Activated CD4-positive, alpha-beta T cell treated with anti-CD3 and anti-CD28 coated beads for 36 hours (primary cell): ENCODE measurements around the gene KLK2. TPM values are rescaled to one million over a fixed set of nuclear protein-coding genes. Genes with fewer than 3 reads are reported as not detected.
A peak's percentile ranks its signal among the peaks of the same experiment; 100 is the strongest.
"Not testable (repeated sequence)": the region's sequence is repeated elsewhere in the genome, so short reads cannot be mapped to it uniquely, and the experiment has no call there.

Source experiments
- ATAC-seq: fragments of 200-7000 bp; cut with Tn5 transposase; one replicate; pipeline ENCODE4 v1.10.0; 2021; ENCODE audit warnings: mild to moderate bottlenecking, moderate library complexity
- CTCF ChIA-PET: fragments of 350-600 bp; sonication (Branson Sonifier 250); formaldehyde crosslinking; loops from one replicate; lab custom pipeline; 2021; ENCODE audit warnings: antibody characterized with exemption; lab: Charles Lee
- POLR2A ChIA-PET: fragments of 350-600 bp; sonication (Branson Sonifier 250); formaldehyde crosslinking; loops from one replicate; lab custom pipeline; 2021; ENCODE audit warnings: antibody characterized with exemption, inconsistent platforms; lab: Charles Lee
- DNase-seq: peaks from one replicate; pipeline ENCODE4 v3.0.0-alpha.2; 2020
- H3K27ac Mint-ChIP-seq: one replicate; pipeline ENCODE4 v1.8.0; 2021; ENCODE audit warnings: mixed read lengths
- H3K27me3 Mint-ChIP-seq: one replicate; pipeline ENCODE4 v1.8.0; 2021; ENCODE audit warnings: mixed read lengths
- H3K36me3 Mint-ChIP-seq: one replicate; pipeline ENCODE4 v1.8.0; 2021; ENCODE audit warnings: low read depth, mixed read lengths
- H3K4me1 Mint-ChIP-seq: one replicate; pipeline ENCODE4 v1.8.0; 2021; ENCODE audit warnings: mixed read lengths
- H3K4me3 Mint-ChIP-seq: one replicate; pipeline ENCODE4 v1.8.0; 2021; ENCODE audit warnings: mild to moderate bottlenecking, moderate library complexity, mixed read lengths
- H3K9me3 Mint-ChIP-seq: one replicate; pipeline ENCODE4 v1.8.0; 2021; ENCODE audit warnings: low read depth, mixed read lengths
- intact Hi-C, 2 experiments: fragments of 100-400 bp; cut with DNase I in 1 of 2; cut with micrococcal nuclease in 1 of 2; formaldehyde crosslinking; loops; one replicate each; pipeline versions ENCODE4 v1.14.2 to v1.15.1; 2022 to 2024; cut with DNase I, micrococcal nuclease
- total RNA-seq, 2 experiments: library from RNA; stranded (reverse); gene quantifications; one replicate each; pipeline ENCODE4 v1.2.3, GENCODE V29; 2021

The KLK2 gene
- total RNA-seq, 2 experiments from 2014 or later, result not detected

- H3K4me1 Mint-ChIP-seq, result no peaks in the 10 kb centered on the region
- H3K36me3 Mint-ChIP-seq, result no peaks in the 10 kb centered on the region
- DNase-seq (no peak), ATAC-seq (no peak)
- no peaks in the 10 kb centered on the region for H3K9me3 Mint-ChIP-seq
- CTCF ChIA-PET, result no interaction called here
- POLR2A ChIA-PET, result no interaction called here
- peaks cover 29% of the 10 kb centered on the region for H3K27me3 Mint-ChIP-seq
- intact Hi-C loops, result no loop called here
- H3K4me3 Mint-ChIP-seq, result no peak overlapping the region
- H3K27ac Mint-ChIP-seq, result no peak overlapping the region
These were observed 3.2 kb downstream of the KLK2 start for GRCh38 chr19:50876456-50876855.

- no peaks in the 10 kb centered on the region for H3K36me3 Mint-ChIP-seq
- POLR2A ChIA-PET, result no interaction called here
- ATAC-seq (no peak), DNase-seq (no peak)
- H3K9me3 Mint-ChIP-seq, result no peaks in the 10 kb centered on the region
- peaks cover 30% of the 10 kb centered on the region for H3K27me3 Mint-ChIP-seq
- CTCF ChIA-PET, result no interaction called here
- H3K4me3 Mint-ChIP-seq, result no peak overlapping the region
- intact Hi-C loops, result no loop called here
- no peak overlapping the region for H3K27ac Mint-ChIP-seq
- H3K4me1 Mint-ChIP-seq, result no peaks in the 10 kb centered on the region
These were observed 4.1 kb downstream of the KLK2 start for GRCh38 chr19:50877338-50877737.

- no peaks in the 10 kb centered on the region for H3K36me3 Mint-ChIP-seq
- intact Hi-C loops, result no loop called here
- no peaks in the 10 kb centered on the region for H3K9me3 Mint-ChIP-seq
- ATAC-seq (no peak), DNase-seq (no peak)
- no peak overlapping the region for H3K27ac Mint-ChIP-seq
- H3K4me3 Mint-ChIP-seq, result no peak overlapping the region
- no peaks in the 10 kb centered on the region for H3K4me1 Mint-ChIP-seq
- ChIA-PET CTCF (no interaction called here), POLR2A (no interaction called here)
- peaks cover 29% of the 10 kb centered on the region for H3K27me3 Mint-ChIP-seq
These were observed 5.6 kb downstream of the KLK2 start for GRCh38 chr19:50878851-50879250.

- H3K27me3 Mint-ChIP-seq, result peaks cover 33% of the 10 kb centered on the region
- H3K4me1 Mint-ChIP-seq, result no peaks in the 10 kb centered on the region
- no peak overlapping the region for H3K27ac Mint-ChIP-seq
- ATAC-seq (no peak), DNase-seq (no peak)
- no peak overlapping the region for H3K4me3 Mint-ChIP-seq
- no peaks in the 10 kb centered on the region for H3K9me3 Mint-ChIP-seq
- intact Hi-C loops, result no loop called here
- ChIA-PET CTCF (no interaction called here), POLR2A (no interaction called here)
- H3K36me3 Mint-ChIP-seq, result no peaks in the 10 kb centered on the region
These were observed 7.0 kb downstream of the KLK2 start for GRCh38 chr19:50880241-50880640.

- POLR2A ChIA-PET, result no interaction called here
- no peak for DNase-seq
- no peaks in the 10 kb centered on the region for H3K36me3 Mint-ChIP-seq
- no peak overlapping the region for H3K27ac Mint-ChIP-seq
- no peak overlapping the region for H3K4me3 Mint-ChIP-seq
- peaks cover 38% of the 10 kb centered on the region for H3K27me3 Mint-ChIP-seq
- no peaks in the 10 kb centered on the region for H3K9me3 Mint-ChIP-seq
- CTCF ChIA-PET, result no interaction called here
- no peaks in the 10 kb centered on the region for H3K4me1 Mint-ChIP-seq
- intact Hi-C loops, result no loop called here
- no peak for ATAC-seq
These were observed 8.9 kb downstream of the KLK2 start for GRCh38 chr19:50882188-50882587.

GRCh38 chr19:50889638-50890037 is 16.4 kb downstream of the KLK2 start:
- no peak for ATAC-seq
- DNase-seq, result no peak
- H3K9me3 Mint-ChIP-seq, result peaks cover 5% of the 10 kb centered on the region
- CTCF ChIA-PET, result interaction anchor here (0.6 to 0.7 kb wide), 2 partner anchors 203 to 618 kb away, joined by 3 to 4 read pairs; no protein-coding TSS in a partner anchor
- H3K27ac Mint-ChIP-seq, result no peak overlapping the region
- POLR2A ChIA-PET, result no interaction called here
- no peaks in the 10 kb centered on the region for H3K36me3 Mint-ChIP-seq
- H3K4me3 Mint-ChIP-seq, result no peak overlapping the region
- H3K27me3 Mint-ChIP-seq, result peaks cover 30% of the 10 kb centered on the region
- intact Hi-C loops, result no loop called here
- no peaks in the 10 kb centered on the region for H3K4me1 Mint-ChIP-seq

- no peak overlapping the region for H3K4me3 Mint-ChIP-seq
- CTCF ChIA-PET, result no interaction called here
- peaks cover 10% of the 10 kb centered on the region for H3K9me3 Mint-ChIP-seq
- no peaks in the 10 kb centered on the region for H3K36me3 Mint-ChIP-seq
- ATAC-seq (peak; percentile 49), DNase-seq (no peak)
- no peaks in the 10 kb centered on the region for H3K4me1 Mint-ChIP-seq
- POLR2A ChIA-PET, result no interaction called here
- intact Hi-C loops, result no loop called here
- H3K27ac Mint-ChIP-seq, result no peak overlapping the region
- H3K27me3 Mint-ChIP-seq, result peaks cover 26% of the 10 kb centered on the region
These were observed 17.4 kb downstream of the KLK2 start for GRCh38 chr19:50890422-50891252.

GRCh38 chr19:50891253-50891625 is 18.0 kb downstream of the KLK2 start:
- H3K4me1 Mint-ChIP-seq, result no peaks in the 10 kb centered on the region
- POLR2A ChIA-PET, result no interaction called here
- H3K27ac Mint-ChIP-seq, result no peak overlapping the region
- intact Hi-C loops, result no loop called here
- CTCF ChIA-PET, result no interaction called here
- peaks cover 10% of the 10 kb centered on the region for H3K9me3 Mint-ChIP-seq
- peaks cover 25% of the 10 kb centered on the region for H3K27me3 Mint-ChIP-seq
- H3K4me3 Mint-ChIP-seq, result no peak overlapping the region
- DNase-seq (no peak), ATAC-seq (no peak)
- H3K36me3 Mint-ChIP-seq, result no peaks in the 10 kb centered on the region

GRCh38 chr19:50893047-50893736 is 20.0 kb downstream of the KLK2 start:
- no peak overlapping the region for H3K27ac Mint-ChIP-seq
- no peak overlapping the region for H3K4me3 Mint-ChIP-seq
- H3K27me3 Mint-ChIP-seq, result peaks cover 24% of the 10 kb centered on the region
- ChIA-PET POLR2A (no interaction called here), CTCF (no interaction called here)
- peaks cover 10% of the 10 kb centered on the region for H3K9me3 Mint-ChIP-seq
- peak; percentile 33 for DNase-seq
- H3K4me1 Mint-ChIP-seq, result peaks cover 3% of the 10 kb centered on the region
- H3K36me3 Mint-ChIP-seq, result no peaks in the 10 kb centered on the region
- ATAC-seq, result no peak
- intact Hi-C loops, result no loop called here

GRCh38 chr19:50894478-50895356 is 21.5 kb downstream of the KLK2 start:
- Mint-ChIP-seq H3K9me3 (peaks cover 10% of the 10 kb centered on the region), H3K4me1 (peaks cover 3% of the 10 kb centered on the region), H3K27me3 (peaks cover 23% of the 10 kb centered on the region), H3K4me3 (no peak overlapping the region), H3K36me3 (no peaks in the 10 kb centered on the region), H3K27ac (no peak overlapping the region)
- CTCF ChIA-PET, result interaction anchor here (0.7 kb wide), 1 partner anchor 140 kb away, joined by 3 read pairs; no protein-coding TSS in a partner anchor
- no peak for ATAC-seq
- intact Hi-C loops, result no loop called here
- DNase-seq, result no peak
- POLR2A ChIA-PET, result no interaction called here

GRCh38 chr19:50896089-50896590 is 22.9 kb downstream of the KLK2 start:
- DNase-seq, H3K36me3 Mint-ChIP-seq, ATAC-seq, POLR2A ChIA-PET, intact Hi-C loops, H3K9me3 Mint-ChIP-seq, H3K4me3 Mint-ChIP-seq, H3K4me1 Mint-ChIP-seq, H3K27ac Mint-ChIP-seq: not testable (repeated sequence)
- H3K27me3 Mint-ChIP-seq, result peaks cover 23% of the 10 kb centered on the region
- CTCF ChIA-PET, result interaction anchor here (0.6 to 0.8 kb wide), 4 partner anchors 10 to 760 kb away, joined by 3 read pairs; no protein-coding TSS in a partner anchor
